Nephron (organoid): ENCODE data around the gene POFUT2.

ENCODE experiments used
- H3K27ac Mint-ChIP-seq, 3 experiments: 2 replicates each; pipeline ENCODE4 v1.8.0; 2020; ENCODE audit warnings: mixed read lengths in 3 of 3, mild to moderate bottlenecking in 2 of 3, moderate library complexity in 1 of 3
- H3K27me3 Mint-ChIP-seq: 2 replicates; pipeline ENCODE4 v1.8.0; 2021; ENCODE audit warnings: low read depth, mild to moderate bottlenecking, moderate library complexity, mixed read lengths
- H3K36me3 Mint-ChIP-seq: 2 replicates; pipeline ENCODE4 v1.8.0; 2020; ENCODE audit warnings: low read depth, mixed read lengths
- H3K4me1 Mint-ChIP-seq: 2 replicates; pipeline ENCODE4 v1.8.0; 2020; ENCODE audit warnings: mixed read lengths
- H3K4me3 Mint-ChIP-seq, 3 experiments: 2 replicates each; pipeline ENCODE4 v1.8.0; 2020; ENCODE audit warnings: mild to moderate bottlenecking in 3 of 3, mixed read lengths in 3 of 3, moderate library complexity in 2 of 3
- H3K9me3 Mint-ChIP-seq: 2 replicates; pipeline ENCODE4 v1.8.0; 2020; ENCODE audit warnings: mixed read lengths
- TF ChIP-seq, protein P1 (sequence below), 3 experiments: fragments of 200-600 bp; sonication (generic); IDR thresholded peaks; one replicate each; pipeline ENCODE4 v1.5.0; 2021; ENCODE audit warnings: antibody characterized with exemption in 3 of 3; ENCODE audit not compliant: unreplicated experiment in 3 of 3

Gene POFUT2

GRCh38 chr21:45292399-45293219 is 4.9 kb upstream of the POFUT2 start:
- TF ChIP-seq, protein P1, sequence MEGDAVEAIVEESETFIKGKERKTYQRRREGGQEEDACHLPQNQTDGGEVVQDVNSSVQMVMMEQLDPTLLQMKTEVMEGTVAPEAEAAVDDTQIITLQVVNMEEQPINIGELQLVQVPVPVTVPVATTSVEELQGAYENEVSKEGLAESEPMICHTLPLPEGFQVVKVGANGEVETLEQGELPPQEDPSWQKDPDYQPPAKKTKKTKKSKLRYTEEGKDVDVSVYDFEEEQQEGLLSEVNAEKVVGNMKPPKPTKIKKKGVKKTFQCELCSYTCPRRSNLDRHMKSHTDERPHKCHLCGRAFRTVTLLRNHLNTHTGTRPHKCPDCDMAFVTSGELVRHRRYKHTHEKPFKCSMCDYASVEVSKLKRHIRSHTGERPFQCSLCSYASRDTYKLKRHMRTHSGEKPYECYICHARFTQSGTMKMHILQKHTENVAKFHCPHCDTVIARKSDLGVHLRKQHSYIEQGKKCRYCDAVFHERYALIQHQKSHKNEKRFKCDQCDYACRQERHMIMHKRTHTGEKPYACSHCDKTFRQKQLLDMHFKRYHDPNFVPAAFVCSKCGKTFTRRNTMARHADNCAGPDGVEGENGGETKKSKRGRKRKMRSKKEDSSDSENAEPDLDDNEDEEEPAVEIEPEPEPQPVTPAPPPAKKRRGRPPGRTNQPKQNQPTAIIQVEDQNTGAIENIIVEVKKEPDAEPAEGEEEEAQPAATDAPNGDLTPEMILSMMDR (IDR thresholded peaks at IDR 0.05; ENCODE audit: unreplicated experiment in 3 of 3): peak; percentile 96 to 99 (median 98)
- Mint-ChIP-seq H3K9me3 (peaks cover 2% of the 10 kb centered on the region), H3K27ac (peak overlapping the region; percentile 85 to 86 (median 86)), H3K36me3 (peaks cover 6% of the 10 kb centered on the region), H3K4me1 (peaks cover 62% of the 10 kb centered on the region), H3K27me3 (peaks cover 4% of the 10 kb centered on the region), H3K4me3 (peak overlapping the region; percentile 61 to 74 (median 71))

DNA sequence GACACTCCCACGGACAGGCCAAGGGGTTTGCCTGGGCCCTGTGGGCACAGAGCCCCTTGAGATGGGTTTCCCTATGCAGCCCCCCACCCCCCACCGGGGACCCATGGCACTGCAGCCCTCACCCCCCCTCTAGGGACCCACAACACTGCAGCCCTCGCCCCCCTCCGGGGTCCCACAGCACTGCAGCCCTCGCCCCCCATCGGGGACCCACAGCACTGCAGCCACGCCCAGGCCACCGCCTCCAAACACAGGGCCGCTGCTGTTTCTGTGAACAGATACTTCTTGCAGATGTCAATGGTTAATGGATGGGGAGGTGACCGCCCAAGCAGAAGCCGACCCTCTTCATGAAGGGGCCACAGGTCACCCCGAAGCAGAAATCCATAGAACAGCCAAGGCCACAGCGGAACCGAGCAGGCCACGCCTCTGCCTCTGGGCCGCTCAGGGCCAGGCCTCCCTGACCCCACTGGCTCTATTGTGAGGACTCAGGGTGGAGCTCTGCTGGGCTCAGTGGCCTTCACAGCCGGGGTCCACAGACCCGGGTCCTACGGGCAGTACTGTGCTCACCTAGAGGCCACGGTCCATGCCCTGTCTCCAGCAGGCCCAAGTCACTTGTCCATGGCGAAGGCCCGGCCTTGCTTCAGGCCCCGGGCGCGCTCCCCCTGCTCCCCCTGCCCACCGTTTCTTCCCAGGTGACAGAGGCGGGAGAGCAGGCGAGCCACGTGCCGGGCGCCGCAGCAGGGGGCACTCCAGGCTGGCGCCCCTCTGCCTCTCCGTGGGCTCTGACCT is 4.1 kb upstream of the POFUT2 start:
- no peaks in the 10 kb centered on the region for H3K36me3 Mint-ChIP-seq
- no peaks in the 10 kb centered on the region for H3K27me3 Mint-ChIP-seq
- peak overlapping the region; percentile 61 to 74 (median 71) for H3K4me3 Mint-ChIP-seq
- H3K9me3 Mint-ChIP-seq: peaks cover 2% of the 10 kb centered on the region
- H3K4me1 Mint-ChIP-seq: peaks cover 58% of the 10 kb centered on the region
- TF ChIP-seq, protein P1 (IDR thresholded peaks at IDR 0.05; ENCODE audit: unreplicated experiment in 3 of 3): no peak
- peak overlapping the region; percentile 79 to 86 (median 86) for H3K27ac Mint-ChIP-seq

DNA sequence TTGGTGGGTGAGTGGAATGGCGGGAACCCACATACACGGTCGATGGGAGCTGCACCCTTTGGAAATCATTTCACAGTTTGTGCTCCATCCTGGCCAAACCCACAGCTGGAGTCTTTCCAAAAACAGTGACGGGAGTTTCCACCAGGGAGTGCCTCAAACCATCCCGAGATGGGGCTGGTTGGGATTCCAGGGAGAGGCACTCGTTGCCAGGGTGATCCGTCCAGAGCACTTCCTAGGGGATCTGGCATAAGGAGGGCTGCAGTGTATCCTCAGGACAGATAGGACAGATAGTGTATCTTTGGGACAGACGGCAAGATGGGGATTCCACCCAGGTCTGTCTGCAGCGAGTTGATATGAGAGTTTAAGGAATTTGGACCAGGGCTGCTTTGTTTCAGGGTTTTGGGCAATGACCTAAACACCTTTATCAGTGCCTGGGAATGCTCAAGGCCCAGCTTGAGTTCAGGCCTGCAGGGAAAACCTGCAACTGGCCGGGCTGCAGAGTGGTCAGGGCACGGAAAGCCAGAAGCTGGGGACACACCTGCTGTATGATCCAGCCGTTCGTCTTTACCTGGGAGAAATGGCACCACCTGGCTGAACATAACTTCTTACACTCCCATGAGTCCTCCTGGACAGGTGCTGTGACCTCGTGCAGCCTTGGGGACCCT is 3.4 kb upstream of the POFUT2 start:
- H3K27me3 Mint-ChIP-seq: no peaks in the 10 kb centered on the region
- peak overlapping the region in 2 of 3 experiments; percentile 48 to 62 for H3K4me3 Mint-ChIP-seq
- H3K36me3 Mint-ChIP-seq: no peaks in the 10 kb centered on the region
- H3K27ac Mint-ChIP-seq: peak overlapping the region in 2 of 3 experiments; percentile 46 to 74
- peaks cover 1% of the 10 kb centered on the region for H3K9me3 Mint-ChIP-seq
- peaks cover 51% of the 10 kb centered on the region for H3K4me1 Mint-ChIP-seq
- TF ChIP-seq, protein P1 (IDR thresholded peaks at IDR 0.05; ENCODE audit: unreplicated experiment in 3 of 3): no peak

GRCh38 chr21:45289655-45290515 is 2.2 kb upstream of the POFUT2 start:
- H3K27me3 Mint-ChIP-seq: no peaks in the 10 kb centered on the region
- TF ChIP-seq, protein P1 (IDR thresholded peaks at IDR 0.05; ENCODE audit: unreplicated experiment in 3 of 3): peak; percentile 29 to 37 (median 35)

DNA sequence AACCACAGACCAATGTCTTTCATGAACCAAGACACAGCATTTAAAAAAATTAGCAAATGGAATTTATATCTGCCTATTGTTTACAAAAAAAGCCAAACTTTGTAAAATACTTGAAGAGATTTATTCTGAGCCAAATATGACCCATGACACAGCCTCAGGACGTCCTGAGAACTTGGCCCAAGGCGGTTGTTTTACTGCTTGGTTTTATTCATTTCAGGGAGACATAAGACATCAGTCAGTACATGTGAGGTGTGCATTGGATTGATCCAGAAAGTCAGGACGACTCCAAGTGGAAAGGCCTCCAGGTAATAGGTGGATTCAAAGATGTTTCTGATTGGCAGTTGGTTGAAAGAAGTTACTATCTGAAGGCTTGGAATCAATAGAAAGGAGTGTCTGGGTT is 1.4 kb upstream of the POFUT2 start:
- Mint-ChIP-seq H3K9me3 (no peaks in the 10 kb centered on the region), H3K36me3 (peaks cover 15% of the 10 kb centered on the region), H3K4me1 (peaks cover 45% of the 10 kb centered on the region), H3K27me3 (no peaks in the 10 kb centered on the region), H3K4me3 (peak overlapping the region; percentile 70 to 86 (median 85)), H3K27ac (peak overlapping the region; percentile 14 to 56 (median 41))
- TF ChIP-seq, protein P1 (IDR thresholded peaks at IDR 0.05; ENCODE audit: unreplicated experiment in 3 of 3): no peak

More at GRCh38 chr21:45289655-45290515, 2.2 kb upstream of the POFUT2 start:
- Mint-ChIP-seq H3K4me3 (peak overlapping the region; percentile 70 to 86 (median 85)), H3K9me3 (no peaks in the 10 kb centered on the region), H3K4me1 (peaks cover 49% of the 10 kb centered on the region), H3K36me3 (peaks cover 9% of the 10 kb centered on the region), H3K27ac (peak overlapping the region in 2 of 3 experiments; percentile 65 to 77)
